Activated CD8-positive, alpha-beta memory T cell treated with anti-CD3 and anti-CD28 coated beads, Interleukin-2, amount 50 U/mL, for 1 hour (primary cell): Measurements from ENCODE around the gene FAM3C.
"Not testable (repeated sequence)": the region's sequence is repeated elsewhere in the genome, so short reads cannot be mapped to it uniquely, and the experiment has no call there.

ENCODE experiments used
- DNase-seq: peaks from one replicate; pipeline ENCODE4 v3.0.0-alpha.2; 2020; ENCODE audit errors: extremely low read depth

Gene FAM3C

DNA sequence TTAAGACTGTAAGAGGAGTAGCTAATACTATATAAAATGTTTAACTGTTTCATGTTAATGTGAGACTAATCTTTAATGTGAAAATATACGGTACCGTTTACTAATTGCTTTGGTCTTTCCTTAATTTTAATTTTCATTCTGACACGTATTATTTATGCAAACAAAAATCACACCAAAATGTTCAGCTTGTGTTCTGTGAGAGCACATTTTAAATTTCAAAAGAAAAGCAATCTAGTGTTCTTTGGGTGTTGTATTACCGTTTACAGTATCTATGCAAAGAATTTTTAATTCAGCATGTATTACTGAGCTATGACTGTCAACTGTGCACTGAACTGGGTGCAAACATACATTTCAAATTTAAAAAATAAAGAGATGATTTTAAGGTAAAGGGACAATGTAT, 65.1 kb downstream of the FAM3C start:
- DNase-seq, result no peak

DNA sequence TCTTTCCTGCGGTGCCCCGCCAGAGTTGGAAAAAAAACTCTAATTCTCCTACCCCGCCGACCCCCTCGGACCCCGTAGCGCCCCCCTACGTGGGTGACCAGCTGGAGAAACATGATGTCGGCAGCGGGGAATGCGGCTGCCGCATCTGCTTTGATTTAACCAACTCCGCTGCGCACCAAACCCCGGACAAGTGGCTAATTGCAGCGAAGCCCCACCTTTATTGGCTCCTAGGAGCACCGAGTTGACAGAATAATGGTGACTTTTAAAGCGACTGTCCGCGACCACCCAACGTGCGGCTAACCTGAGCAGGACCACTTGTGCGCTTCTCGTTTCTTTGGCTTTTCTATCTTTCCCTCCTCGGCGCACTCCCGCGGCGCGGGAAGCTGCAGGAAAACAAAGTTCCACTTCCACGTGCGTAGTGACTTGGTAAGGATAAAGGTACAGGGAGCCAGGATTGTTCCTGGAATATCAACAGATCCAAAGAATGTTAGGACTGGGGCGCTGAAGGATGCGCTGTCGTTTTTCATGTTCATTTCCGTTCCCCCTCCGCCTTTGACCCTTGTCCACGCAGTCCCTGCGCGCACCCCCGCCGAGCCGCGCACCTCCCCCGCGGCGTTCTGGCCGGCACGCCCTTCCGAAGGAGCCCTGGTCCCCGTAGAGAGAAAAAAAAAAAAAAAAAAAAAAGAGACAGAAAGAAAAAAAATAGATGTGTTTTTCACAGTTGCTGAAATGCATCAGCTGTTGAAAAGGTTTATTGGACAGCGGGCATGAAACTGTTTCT, 65.9 kb downstream of the FAM3C start:
- DNase-seq, result no peak

GRCh38 chr7:121329191-121330052, 66.7 kb downstream of the FAM3C start:
- no peak for DNase-seq

GRCh38 chr7:121328508-121329190, 67.5 kb downstream of the FAM3C start, which contains the start of gene WNT16:
TSS of gene WNT16 (plus strand) at chr7:121329000. CDS start at chr7:121329293, 293 bp downstream.
- DNase-seq, result no peak

DNA sequence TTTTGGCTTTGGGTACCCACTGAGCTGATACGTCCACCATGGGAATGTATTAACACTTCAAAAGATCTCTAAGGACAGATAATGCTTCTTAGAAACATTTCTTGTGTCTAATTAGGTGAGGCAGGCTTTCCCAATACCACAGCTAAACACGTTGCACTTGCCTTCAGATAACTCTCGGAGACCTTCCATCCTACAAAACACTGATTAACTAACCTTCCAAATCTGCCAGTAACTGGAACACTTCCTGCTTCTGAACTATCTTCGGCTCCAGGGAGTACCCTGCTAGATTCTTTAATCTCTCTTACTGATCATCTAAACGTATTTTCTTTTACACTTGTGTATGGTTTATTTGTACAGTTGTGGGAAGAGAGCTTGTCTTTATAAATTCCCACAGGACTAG, 68.4 kb downstream of the FAM3C start:
- no peak for DNase-seq

GRCh38 chr7:121323515-121324302, 72.4 kb downstream of the FAM3C start:
- DNase-seq, result no peak

- DNase-seq, result no peak
Measured at GRCh38 chr7:121322460-121322859, 73.6 kb downstream of the FAM3C start.

GRCh38 chr7:121315170-121315569, 80.9 kb downstream of the FAM3C start:
- DNase-seq, result not testable (repeated sequence)

DNA sequence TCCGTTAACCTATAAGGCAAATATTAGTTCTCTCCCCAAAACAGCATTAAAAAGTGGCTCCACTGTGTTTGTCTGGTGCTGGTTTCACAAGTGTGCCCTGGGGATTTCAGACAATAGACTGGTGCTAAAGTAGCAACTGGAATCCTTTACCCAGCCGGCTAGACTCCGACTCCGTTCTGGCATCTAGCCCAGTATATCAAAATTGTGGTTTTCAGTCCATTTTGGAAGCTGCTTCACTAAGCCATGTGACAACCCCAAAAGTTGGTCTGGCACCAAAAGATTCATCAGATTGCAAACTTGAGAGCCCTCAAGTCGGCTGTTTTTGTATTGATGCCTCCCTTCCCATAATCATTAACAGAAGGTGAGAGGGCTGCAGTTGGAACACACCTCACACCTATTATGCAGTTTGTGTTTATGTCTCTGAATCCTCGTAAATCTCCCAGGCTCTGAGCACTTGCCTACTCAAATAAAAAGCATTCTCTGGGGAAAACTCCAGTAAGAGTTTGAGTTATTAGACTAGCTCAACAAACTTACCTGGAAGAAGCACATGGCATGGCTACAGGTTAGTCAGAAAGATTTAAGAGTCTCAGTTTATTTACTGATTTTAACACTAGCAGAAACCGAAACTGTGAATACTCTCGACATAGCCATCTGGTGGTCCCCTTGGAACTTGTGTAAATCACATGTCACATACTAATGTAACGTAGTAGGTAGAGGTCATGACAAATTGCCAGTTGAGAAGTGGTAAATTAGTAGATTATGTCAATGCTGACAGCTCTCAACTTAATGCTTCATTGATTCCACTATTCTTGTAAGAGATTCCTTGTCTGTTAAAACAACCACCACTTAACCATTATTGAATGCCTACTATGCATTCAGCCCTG, 82.1 kb downstream of the FAM3C start:
- DNase-seq, result no peak

GRCh38 chr7:121313220-121313792, 82.8 kb downstream of the FAM3C start:
- DNase-seq, result no peak

GRCh38 chr7:121307021-121307574, 89.0 kb downstream of the FAM3C start:
- no peak for DNase-seq

DNA sequence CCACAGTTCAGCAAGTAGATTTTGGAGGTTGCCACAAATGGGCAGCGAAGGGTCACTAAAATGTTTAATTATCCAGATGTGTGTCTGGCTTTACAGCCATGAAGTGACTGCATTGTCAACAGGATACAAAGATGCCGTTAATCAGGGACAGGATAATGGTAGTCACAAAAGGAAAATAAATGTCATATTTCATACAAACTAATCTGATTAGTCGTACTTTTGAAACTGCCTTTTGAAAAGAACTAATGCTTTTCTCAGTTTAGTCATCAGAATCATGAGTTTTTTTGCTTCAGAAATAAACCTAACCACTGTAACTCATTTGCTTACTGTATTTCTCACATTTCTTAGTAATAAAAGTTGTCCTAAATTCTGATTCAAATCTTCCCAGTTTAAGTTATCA, 89.5 kb downstream of the FAM3C start:
- DNase-seq, result no peak

- no peak for DNase-seq
Measured at GRCh38 chr7:121305109-121305508, 91.0 kb downstream of the FAM3C start.

DNA sequence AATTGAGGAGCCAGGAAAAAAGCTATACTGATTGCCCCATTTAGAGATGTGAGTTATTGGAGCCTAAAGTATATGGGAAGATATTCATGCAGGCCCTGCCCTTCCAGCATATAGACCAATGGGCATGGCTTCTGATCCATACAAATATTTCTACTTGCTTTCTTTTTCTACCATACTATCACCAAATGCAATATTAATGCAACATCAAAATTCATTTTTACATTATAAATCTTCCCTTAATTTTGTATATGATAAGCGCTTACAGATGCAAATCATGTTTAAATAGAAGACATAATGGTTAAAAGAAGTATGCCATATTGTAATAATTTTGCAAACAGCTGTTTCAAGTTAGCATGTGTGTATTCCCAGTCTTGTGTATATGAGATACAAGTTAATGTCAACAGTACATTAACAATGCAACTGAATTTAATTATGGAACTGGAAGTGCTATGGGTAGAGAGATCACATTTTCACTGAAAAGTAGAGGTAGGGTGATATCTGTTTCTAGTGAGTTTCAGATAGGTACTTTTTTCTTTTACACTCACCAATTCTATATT, 91.9 kb downstream of the FAM3C start:
- no peak for DNase-seq

DNA sequence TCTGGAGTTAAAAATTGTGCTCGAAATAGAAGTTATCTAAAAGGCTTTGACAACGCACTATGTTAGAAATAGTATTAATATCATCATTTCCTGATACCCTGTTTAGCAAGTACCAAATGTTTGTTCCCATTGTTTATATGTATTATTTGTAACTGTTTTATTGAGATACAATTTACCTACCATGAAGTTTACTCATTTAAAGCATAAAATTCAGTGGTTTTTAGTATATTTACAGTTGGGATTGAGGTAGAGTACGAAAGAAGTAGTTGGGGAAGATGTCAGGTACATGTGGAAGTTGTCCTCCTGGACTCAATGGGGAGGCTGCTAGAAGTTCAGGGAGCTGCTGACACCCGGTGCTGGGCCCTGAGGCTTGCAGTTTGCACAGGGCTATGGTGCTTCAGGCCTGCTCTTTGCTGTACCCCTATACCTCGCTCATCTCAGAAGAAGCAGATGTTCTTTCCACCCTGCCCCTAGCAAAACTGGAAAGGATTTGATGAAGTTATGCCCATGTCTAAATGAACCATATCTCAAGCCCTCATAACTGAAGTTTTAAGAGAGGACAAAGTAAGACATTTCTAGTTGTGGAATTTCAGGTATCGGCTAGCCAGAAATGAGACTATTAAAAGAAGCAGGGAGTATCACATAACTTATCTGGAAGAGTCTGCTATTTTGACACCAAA, 92.5 kb downstream of the FAM3C start:
- no peak for DNase-seq

DNA sequence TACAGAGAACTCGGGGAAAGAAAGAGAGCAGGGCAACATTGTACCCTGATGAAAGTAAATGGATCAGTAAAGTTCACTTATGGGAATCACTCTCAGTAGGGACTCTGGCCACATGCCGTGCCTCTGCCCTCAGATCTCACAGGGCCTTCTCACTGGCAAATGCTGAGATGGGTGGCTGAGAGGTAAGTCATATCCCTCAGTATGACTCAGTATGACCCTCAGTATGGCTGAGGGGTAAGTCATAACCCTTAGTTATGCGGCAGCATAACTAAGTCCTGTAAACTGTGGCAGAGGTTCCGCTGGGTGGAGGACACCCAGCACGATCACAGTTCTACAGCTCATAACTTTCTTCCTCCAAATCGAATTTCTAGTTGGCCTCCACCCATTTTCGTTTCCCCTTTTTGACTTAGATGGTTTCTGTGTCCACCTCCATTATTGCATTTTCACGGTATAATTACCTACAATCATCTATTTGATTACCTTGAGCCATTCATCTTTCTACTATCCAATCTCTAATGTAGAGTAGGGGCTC, 93.8 kb downstream of the FAM3C start:
- DNase-seq, result no peak

DNA sequence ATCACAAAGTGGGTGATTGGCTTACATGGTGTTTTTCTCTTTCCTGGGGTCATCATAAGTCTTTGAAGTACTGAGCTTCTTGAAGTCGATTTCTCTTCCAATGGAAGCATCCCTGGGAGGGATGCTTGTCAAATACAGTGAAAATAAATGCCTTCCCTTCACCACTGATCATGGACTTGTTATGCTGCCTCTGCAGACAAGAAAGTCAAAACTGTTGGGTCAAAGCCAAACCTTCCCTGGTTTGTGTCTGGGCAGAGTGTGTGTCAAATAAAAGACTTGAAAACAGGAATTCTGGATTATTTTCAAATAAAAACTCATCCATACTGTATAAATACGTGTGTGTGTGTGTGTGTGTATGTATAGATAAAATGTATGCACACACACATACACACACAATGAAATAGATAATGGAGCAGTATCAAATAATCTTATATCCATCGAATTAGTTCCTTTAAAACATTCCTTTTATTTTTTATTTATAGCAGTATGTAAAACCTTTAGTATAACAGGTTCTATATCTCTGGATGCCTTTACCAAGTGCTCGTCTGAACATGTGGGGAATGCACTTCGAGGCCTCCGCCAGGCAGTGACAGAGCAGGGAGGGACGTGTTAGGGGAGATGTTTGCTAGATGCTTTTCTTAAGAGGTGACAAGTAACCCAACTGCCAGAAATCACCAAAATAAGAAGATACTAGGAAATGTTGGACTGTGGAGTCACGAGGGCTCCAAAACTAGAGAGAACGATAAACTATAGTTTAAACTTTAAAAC, 94.5 kb downstream of the FAM3C start:
- no peak for DNase-seq
